Ishikawa (cell line): ENCODE data around the gene SETD7.

ENCODE experiments used
- CEBPB ChIP-seq: IDR thresholded peaks from 2 replicates; pipeline ENCODE4 v1.6.1; 2012
- EGR1 ChIP-seq: IDR thresholded peaks from 2 replicates; pipeline ENCODE4 v1.6.1; 2012
- EP300 ChIP-seq: IDR thresholded peaks from 2 replicates; pipeline ENCODE4 v1.6.1; 2012; ENCODE audit warnings: borderline replicate concordance
- FOXM1 ChIP-seq: IDR thresholded peaks from 2 replicates; pipeline ENCODE4 v1.6.1; 2012; ENCODE audit warnings: low read depth, borderline replicate concordance
- TAF1 ChIP-seq: IDR thresholded peaks from 2 replicates; pipeline ENCODE4 v1.6.1; 2012; ENCODE audit warnings: low read depth, mild to moderate bottlenecking
- TCF12 ChIP-seq: IDR thresholded peaks from 2 replicates; pipeline ENCODE4 v1.6.1; 2012; ENCODE audit warnings: low read depth
- YY1 ChIP-seq: IDR thresholded peaks from 2 replicates; pipeline ENCODE4 v1.6.1; 2012; ENCODE audit warnings: low read depth
- TF ChIP-seq, protein P1 (sequence below): IDR thresholded peaks from 2 replicates; pipeline ENCODE4 v1.6.1; 2012; ENCODE audit warnings: low read depth, mild to moderate bottlenecking
- TF ChIP-seq, protein P2 (sequence below): IDR thresholded peaks from 2 replicates; pipeline ENCODE4 v1.6.1; 2012

DNA sequence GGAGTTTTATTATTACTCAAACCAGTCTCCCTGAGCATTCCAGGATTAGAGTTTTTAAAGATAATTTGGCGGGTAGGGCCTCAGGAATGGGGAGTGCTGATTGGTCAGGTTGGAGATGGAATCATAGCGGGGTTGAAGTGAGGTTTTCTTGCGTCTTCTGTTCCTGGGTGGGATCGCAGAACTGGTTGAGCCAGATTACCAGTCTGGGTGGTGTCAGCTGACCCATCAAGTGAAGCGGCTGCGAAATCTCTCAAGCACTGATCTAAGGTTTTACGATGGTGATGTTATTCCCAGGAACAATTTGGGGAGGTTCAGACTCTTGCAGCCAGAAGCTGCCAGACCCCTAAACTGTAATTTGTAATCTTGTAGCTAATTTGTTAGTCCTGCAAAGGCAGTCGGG lies 25.1 kb upstream of the SETD7 start:
- TF ChIP-seq TAF1 (no peak), EP300 (no peak), YY1 (no peak), FOXM1 (no peak), TCF12 (no peak), CEBPB (no peak), EGR1 (no peak)
- TF ChIP-seq, protein P1, sequence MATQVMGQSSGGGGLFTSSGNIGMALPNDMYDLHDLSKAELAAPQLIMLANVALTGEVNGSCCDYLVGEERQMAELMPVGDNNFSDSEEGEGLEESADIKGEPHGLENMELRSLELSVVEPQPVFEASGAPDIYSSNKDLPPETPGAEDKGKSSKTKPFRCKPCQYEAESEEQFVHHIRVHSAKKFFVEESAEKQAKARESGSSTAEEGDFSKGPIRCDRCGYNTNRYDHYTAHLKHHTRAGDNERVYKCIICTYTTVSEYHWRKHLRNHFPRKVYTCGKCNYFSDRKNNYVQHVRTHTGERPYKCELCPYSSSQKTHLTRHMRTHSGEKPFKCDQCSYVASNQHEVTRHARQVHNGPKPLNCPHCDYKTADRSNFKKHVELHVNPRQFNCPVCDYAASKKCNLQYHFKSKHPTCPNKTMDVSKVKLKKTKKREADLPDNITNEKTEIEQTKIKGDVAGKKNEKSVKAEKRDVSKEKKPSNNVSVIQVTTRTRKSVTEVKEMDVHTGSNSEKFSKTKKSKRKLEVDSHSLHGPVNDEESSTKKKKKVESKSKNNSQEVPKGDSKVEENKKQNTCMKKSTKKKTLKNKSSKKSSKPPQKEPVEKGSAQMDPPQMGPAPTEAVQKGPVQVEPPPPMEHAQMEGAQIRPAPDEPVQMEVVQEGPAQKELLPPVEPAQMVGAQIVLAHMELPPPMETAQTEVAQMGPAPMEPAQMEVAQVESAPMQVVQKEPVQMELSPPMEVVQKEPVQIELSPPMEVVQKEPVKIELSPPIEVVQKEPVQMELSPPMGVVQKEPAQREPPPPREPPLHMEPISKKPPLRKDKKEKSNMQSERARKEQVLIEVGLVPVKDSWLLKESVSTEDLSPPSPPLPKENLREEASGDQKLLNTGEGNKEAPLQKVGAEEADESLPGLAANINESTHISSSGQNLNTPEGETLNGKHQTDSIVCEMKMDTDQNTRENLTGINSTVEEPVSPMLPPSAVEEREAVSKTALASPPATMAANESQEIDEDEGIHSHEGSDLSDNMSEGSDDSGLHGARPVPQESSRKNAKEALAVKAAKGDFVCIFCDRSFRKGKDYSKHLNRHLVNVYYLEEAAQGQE = no peak
- TF ChIP-seq, protein P2, sequence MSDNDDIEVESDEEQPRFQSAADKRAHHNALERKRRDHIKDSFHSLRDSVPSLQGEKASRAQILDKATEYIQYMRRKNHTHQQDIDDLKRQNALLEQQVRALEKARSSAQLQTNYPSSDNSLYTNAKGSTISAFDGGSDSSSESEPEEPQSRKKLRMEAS = no peak
